Brain microvascular endothelial cell (primary cell): ENCODE measurements around the gene CACNA2D3.
"Not testable (repeated sequence)": the region's sequence is repeated elsewhere in the genome, so short reads cannot be mapped to it uniquely, and the experiment has no call there.

ENCODE experiments used
- DNase-seq: peaks from one replicate; pipeline ENCODE4 v3.0.0-alpha.2; 2020
- H3K27ac ChIP-seq: fragments of 250-450 bp; sonication (Bioruptor Pico); 2 replicates; pipeline ENCODE4 v1.5.1; 2020; ENCODE audit warnings: mild to moderate bottlenecking, moderate library complexity
- H3K27me3 ChIP-seq: fragments of 250-450 bp; sonication (Bioruptor Pico); replicated peaks from 2 replicates; pipeline ENCODE4 v1.5.1; 2020; ENCODE audit warnings: mild to moderate bottlenecking
- H3K36me3 ChIP-seq: fragments of 250-450 bp; sonication (Bioruptor Pico); replicated peaks from 2 replicates; pipeline ENCODE4 v1.5.1; 2020; ENCODE audit warnings: mild to moderate bottlenecking
- H3K4me3 ChIP-seq: 2 replicates; pipeline ENCODE4 v1.5.1; 2011; ENCODE audit warnings: low read depth, mild to moderate bottlenecking, control low read depth, low read length, moderate library complexity
- in situ Hi-C: cut with HindIII; loops from 2 replicates; pipeline ENCODE4 v1.10.0; 2017; ENCODE audit warnings: low sequenced_read_pairs, low pct_ligation_motif_present
- TF ChIP-seq, protein P1 (sequence below): IDR thresholded peaks from 2 replicates; pipeline ENCODE4 v1.5.1; 2011; ENCODE audit warnings: low read depth, mild to moderate bottlenecking, moderate library complexity, low read length, control low read depth, inconsistent platforms; ENCODE audit errors: missing control alignments

The CACNA2D3 gene

DNA sequence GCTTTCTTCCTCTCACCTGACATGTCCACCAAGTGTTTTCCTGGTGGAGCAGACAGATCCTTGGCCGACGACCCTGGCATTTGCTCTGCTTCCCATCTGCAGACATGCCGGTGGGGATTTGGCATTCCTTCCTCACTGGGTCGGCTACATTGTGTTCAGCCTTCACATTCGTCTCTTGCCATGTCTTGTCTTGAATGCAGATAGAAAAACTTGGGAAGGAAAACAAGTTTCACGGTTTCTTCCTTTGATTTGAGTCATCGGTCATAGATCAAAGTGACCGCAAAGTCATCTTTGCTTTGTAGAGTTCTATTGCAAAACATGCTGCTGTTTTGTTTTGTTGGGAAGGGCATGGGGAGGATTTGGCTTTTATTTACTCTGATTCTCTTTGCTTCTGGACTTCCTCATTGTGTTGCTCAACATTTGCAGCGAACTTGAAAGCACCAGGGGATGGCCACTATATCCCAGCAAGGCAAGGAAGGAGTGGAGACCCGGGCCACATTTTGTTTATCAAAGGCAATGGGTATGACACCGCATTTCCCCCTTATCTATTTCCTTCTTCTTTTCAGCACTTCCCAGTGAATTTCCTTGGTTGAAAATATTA is 321.3 kb downstream of the CACNA2D3 start:
- Histone ChIP-seq H3K36me3 (no peaks in the 10 kb centered on the region), H3K4me3 (no peak overlapping the region), H3K27ac (no peak overlapping the region), H3K27me3 (no peaks in the 10 kb centered on the region)
- TF ChIP-seq, protein P1, sequence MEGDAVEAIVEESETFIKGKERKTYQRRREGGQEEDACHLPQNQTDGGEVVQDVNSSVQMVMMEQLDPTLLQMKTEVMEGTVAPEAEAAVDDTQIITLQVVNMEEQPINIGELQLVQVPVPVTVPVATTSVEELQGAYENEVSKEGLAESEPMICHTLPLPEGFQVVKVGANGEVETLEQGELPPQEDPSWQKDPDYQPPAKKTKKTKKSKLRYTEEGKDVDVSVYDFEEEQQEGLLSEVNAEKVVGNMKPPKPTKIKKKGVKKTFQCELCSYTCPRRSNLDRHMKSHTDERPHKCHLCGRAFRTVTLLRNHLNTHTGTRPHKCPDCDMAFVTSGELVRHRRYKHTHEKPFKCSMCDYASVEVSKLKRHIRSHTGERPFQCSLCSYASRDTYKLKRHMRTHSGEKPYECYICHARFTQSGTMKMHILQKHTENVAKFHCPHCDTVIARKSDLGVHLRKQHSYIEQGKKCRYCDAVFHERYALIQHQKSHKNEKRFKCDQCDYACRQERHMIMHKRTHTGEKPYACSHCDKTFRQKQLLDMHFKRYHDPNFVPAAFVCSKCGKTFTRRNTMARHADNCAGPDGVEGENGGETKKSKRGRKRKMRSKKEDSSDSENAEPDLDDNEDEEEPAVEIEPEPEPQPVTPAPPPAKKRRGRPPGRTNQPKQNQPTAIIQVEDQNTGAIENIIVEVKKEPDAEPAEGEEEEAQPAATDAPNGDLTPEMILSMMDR, result no peak
- in situ Hi-C loops, result no loop called here
- no peak for DNase-seq

DNA sequence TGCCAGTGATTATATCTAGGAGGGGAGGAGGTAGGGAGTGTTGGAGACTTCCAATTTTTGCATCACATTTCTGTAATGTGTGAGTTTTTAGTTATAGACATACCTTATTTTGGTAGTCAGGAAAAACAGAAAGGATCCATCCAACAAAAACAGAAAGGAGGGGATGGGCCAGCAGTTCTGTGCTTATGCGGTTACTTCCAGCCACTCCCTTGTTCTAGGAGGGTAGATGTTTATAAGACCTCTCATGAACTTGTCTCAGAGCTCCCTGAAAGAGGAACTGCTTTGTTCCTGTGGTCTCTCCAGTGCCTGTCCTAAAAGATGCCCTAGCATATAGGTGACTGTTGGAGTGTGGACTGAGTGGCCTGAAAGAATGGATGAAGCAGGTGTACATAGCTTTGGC is 323.3 kb downstream of the CACNA2D3 start:
- TF ChIP-seq, protein P1, result no peak
- no peak overlapping the region for H3K4me3 ChIP-seq
- no peaks in the 10 kb centered on the region for H3K27me3 ChIP-seq
- no peaks in the 10 kb centered on the region for H3K36me3 ChIP-seq
- in situ Hi-C loops, result no loop called here
- DNase-seq, result no peak
- H3K27ac ChIP-seq, result no peak overlapping the region

DNA sequence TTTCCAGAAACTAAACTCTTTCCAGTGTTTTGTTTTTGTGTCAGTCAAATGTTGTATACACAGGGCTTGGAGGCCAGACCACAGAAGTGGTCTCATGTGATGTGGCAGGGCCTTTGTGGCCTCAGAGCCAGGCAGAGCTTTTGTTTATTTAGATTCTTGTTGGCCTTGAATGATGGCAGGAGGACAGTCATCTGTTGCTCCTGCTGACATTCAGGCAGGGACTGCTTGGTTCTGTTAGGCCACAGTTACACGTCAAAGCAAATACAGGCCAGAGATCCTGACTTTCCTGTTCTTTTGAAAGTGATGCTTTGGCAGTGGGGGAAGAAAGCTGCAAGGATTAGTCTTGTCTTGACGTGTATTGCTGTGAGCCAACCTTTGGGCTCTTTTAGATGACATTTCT is 325.1 kb downstream of the CACNA2D3 start:
- Histone ChIP-seq H3K27ac (no peak overlapping the region), H3K36me3 (no peaks in the 10 kb centered on the region), H3K4me3 (no peak overlapping the region), H3K27me3 (no peaks in the 10 kb centered on the region)
- in situ Hi-C loops, result no loop called here
- TF ChIP-seq, protein P1, result no peak
- no peak for DNase-seq

DNA sequence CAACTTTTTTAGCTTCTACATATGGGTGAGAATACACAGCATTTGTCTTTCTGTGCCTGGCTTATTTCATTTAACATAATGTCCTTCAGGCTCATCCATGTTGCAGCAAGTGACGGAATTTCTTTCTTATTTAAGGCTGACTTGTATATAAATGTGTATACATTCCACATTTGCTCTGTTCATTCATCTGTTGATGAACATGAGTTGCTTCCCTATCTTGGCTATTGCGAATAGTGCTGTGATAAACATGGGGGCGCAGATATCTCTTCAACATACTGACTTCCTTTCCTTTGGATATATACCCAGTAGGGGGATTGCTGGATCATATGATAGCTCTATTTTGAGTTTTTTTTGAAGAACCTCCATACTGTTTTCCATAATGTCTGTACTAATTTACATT is 332.5 kb downstream of the CACNA2D3 start:
- H3K27me3 ChIP-seq, result no peaks in the 10 kb centered on the region
- DNase-seq, result no peak
- in situ Hi-C loops, result no loop called here
- TF ChIP-seq, protein P1, result no peak
- H3K4me3 ChIP-seq, result no peak overlapping the region
- no peaks in the 10 kb centered on the region for H3K36me3 ChIP-seq
- no peak overlapping the region for H3K27ac ChIP-seq

DNA sequence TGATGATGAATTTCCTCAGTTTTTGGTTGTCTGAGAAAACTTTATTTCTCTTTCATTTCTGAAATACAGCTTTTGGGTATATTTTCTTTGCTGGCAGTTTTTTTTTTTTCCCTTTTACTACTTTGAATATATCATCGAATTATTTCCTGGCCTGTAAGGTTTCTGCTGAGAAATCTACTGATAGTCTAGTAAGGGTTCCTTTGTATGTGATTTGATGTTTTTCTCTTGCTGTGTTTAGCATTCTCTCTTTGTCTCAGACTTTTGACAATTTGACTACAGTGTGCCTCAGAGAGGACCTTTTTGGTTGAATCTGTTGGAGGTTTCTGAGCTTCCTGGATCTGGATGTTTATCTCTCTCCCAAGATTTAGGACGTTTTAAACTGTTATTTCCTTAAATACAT is 336.0 kb downstream of the CACNA2D3 start:
- no peak for DNase-seq
- no peak overlapping the region for H3K4me3 ChIP-seq
- H3K36me3 ChIP-seq, result no peaks in the 10 kb centered on the region
- in situ Hi-C loops, result no loop called here
- H3K27ac ChIP-seq, result no peak overlapping the region
- TF ChIP-seq, protein P1, result no peak
- H3K27me3 ChIP-seq, result no peaks in the 10 kb centered on the region

DNA sequence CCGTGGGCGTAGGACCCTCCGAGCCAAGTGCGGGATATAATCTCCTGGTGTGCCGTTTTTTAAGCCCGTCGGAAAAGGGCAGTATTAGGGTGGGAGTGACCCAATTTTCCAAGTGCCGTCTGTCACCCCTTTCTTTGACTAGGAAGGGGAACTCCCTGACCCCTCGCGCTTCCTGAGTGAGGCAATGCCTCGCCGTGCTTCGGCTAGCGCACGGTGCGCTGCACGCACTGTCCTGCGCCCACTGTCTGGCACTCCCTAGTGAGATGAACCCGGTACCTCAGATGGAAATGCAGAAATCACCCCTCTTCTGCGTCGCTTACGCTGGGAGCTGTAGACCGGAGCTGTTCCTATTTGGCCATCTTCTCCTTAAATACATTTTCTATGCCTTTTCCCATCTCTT is 342.2 kb downstream of the CACNA2D3 start:
- H3K4me3 ChIP-seq, H3K27me3 ChIP-seq, DNase-seq, H3K36me3 ChIP-seq, in situ Hi-C loops, H3K27ac ChIP-seq: not testable (repeated sequence)
